Cardiac septum (tissue), 1 donor: Measurements from ENCODE around the gene CR1. TPM values are rescaled to one million over a fixed set of nuclear protein-coding genes. Genes with fewer than 3 reads are reported as not detected.
"Not testable (repeated sequence)": the region's sequence is repeated elsewhere in the genome, so short reads cannot be mapped to it uniquely, and the experiment has no call there.

Experiments used
- DNase-seq: peaks from one replicate; pipeline ENCODE4 v3.0.0-alpha.2; 2020; ENCODE audit warnings: low spot score
- intact Hi-C: fragments of 100-400 bp; cut with DNase I; formaldehyde crosslinking; loops from one replicate; pipeline ENCODE4 v1.14.0; 2022
- total RNA-seq: library from RNA; stranded (reverse); fragmentation: NEBNext Ultra II Directional; extraction: Animal tissue kit (Norgen Biotek cat#: 25700); gene quantifications from one replicate; pipeline ENCODE4 v1.2.1, GENCODE V29; 2021
- donor health status: DM: no; HTN: no; CAD: no.

Gene CR1
- total RNA-seq, 1 donor from 2014 or later = 4.1 TPM

DNA sequence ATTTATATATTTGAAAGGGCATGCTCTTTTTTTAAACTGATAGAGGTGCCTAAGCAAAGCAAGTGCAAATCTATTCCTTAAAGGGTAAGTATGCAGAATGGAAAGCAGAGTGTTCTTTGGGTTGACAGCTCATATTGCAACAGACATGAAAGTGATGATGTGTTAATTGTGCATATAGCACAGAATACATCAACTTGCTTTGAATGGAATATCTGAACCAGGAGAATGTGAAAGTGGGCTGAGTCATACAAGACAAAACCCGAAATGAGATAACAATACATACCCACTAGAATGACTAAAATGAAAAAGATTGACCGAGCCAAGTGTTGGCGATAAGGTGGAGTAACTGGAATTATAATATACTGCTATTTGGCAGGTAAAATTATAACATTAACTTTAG, 4.3 kb downstream of the CR1 start:
- DNase-seq = no peak

DNA sequence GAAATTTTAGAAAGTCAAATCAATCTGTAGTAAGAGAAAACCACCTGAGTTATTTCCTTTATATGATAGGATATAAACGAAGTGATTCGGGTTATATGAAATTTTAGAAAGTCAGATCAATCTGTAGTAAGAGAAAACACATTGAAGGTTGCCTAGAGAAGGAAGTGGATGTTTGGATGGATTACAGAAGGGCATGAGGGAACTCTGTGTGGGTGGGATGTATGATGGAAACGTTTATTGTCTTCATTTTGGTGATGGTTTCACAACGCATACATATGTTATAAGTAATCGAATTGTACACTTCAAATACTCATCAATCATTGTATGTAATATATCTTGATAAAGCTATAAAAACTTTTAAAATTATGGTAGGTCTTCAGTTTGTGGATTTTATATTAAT, 5.1 kb downstream of the CR1 start:
- intact Hi-C loops = no loop called here

More for the DNA sequence above, 4.3 kb downstream of the CR1 start:
- intact Hi-C loops = no loop called here

DNA sequence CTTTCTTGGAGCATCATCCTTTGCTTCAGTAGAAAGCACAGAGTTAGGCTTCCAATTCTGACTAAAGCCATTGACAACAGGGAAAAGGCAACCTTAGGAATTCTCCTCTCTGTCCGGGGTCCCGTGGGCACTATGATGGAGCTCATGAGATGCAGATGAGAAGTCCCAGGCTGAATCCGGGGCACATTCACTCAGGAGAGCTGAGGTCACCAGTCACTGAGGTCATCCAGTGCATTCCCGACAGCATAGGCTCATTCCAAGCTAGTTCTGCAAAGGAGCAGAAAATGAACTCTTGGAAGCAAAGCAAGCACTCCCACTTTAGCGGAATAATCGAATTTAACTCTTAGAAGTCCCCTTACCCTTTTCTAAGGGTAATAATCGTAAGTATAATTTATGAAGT, 6.8 kb downstream of the CR1 start:
- intact Hi-C loops = no loop called here
- DNase-seq = no peak

More for the DNA sequence above, 5.1 kb downstream of the CR1 start:
- DNase-seq = no peak

DNA sequence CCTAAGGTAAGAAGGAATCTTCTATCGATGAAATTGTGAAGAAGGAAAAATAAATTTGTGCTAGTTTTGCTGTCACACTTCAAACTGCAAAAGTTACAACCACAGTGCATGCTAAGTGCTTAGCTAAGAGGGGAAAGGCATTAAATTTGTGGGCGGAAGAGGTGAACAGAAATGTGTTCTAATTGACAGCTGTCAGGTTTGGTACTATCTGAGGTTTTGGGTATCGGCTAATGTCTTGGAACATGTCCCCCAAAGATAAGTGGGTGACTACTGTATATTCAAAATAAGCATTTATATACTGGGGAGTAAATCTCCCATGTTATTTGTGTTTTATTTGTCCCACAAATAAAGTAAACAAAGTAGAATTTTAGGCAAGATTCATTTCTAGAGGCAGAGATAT, 8.0 kb downstream of the CR1 start:
- intact Hi-C loops = no loop called here
- no peak for DNase-seq

DNA sequence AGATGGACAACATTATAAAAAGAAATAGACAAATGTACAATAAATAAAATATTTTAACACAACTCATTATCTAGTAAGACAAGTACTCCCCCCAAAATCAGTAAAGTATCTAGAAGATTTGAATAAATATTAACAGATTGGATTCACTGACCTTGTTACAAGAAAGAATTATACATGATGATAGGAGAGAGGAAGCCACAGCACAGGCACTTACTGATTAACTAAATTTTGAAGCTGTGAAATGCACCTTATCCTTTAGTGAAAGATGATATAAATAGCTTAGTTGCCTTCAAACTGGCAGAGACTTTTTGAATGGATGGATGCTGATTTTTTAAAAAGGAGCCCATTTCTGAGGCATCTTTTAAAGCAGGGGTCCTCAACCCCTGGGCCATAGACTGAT, 8.5 kb downstream of the CR1 start:
- no peak for DNase-seq
- intact Hi-C loops = no loop called here

GRCh38 chr1:207510444-207510843, 14.5 kb downstream of the CR1 start:
- no peak for DNase-seq
- intact Hi-C loops = no loop called here

DNA sequence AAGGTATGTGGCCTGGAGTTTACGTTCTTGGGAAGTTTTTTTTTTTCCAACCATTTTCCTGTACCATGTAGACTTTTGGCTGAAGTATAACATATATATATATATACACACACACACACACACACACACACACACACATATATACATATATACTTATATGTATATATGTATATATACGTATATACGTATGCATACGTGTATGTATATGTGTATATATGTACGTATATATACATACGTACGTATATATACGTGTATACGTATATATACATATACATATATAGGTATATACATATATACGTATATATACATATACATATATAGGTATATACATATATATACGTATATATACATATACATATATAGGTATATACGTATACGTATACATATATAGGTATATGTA, 18.9 kb downstream of the CR1 start:
- intact Hi-C loops = no loop called here
- DNase-seq = no peak

DNA sequence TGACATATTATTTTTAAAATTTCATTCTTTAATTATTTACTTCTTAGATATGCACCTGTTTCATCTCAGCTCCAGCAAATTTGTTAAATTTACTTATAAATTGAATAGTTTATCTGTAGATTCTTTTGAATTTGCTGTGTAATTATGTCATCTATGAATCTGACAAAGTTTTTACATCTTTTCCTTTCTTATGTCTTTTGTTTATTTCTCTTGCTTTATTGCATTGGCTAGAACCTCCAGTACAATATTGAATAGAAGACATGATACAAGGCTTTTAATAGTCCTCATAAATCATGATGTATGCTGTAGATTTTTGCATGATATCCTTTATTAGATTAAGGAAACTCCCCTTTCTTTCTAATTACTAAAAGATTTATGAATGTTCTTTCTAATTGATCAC, 20.8 kb downstream of the CR1 start:
- no peak for DNase-seq
- intact Hi-C loops = no loop called here

- DNase-seq = no peak
- intact Hi-C loops = no loop called here
Observed at GRCh38 chr1:207518608-207519236, 22.8 kb downstream of the CR1 start.

GRCh38 chr1:207519505-207520399, 23.8 kb downstream of the CR1 start:
- intact Hi-C loops = no loop called here
- DNase-seq = no peak

- intact Hi-C loops, DNase-seq: not testable (repeated sequence)
Observed at GRCh38 chr1:207520400-207521345, 24.7 kb downstream of the CR1 start.

DNA sequence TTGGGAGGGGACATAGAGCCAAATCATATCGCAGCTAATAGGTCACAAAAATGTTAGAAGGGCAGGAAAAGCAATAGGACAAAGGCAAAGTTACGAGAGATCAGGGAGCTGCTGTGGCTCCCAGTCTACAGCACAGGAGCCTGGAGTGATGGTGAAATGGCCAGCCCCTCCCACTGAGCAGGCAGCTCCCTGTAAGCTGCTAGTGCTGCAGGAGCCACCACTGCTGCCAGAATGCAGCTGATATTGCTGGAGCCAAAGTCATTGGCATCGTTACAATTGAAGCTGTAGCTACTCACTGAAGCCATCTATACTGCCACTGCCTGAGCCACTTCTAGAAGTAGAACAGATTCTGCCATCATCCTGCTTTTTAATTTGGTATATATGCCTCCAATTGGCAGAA, 29.3 kb downstream of the CR1 start:
- DNase-seq, intact Hi-C loops: not testable (repeated sequence)

GRCh38 chr1:207528401-207528800, 32.4 kb downstream of the CR1 start:
- intact Hi-C loops, DNase-seq: not testable (repeated sequence)

DNA sequence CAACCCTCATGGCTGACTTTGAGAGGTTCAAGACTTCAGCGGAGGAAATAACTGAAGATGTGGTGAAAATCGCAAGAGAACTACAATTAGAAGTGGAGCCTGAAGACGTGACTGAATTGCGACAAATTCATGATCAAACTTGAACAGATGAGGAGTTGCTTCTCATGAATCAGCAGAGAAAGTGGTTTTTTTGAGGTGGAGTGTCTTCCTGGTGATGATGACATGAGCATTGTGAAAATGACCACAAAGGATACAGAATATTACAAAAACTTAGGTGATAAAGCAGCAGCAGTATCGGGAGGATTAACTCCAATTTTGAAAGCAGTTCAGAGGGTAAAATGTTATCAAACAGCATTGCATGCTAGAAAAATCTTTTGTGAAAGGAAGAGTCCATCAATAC, 40.3 kb downstream of the CR1 start:
- intact Hi-C loops, DNase-seq: not testable (repeated sequence)

DNA sequence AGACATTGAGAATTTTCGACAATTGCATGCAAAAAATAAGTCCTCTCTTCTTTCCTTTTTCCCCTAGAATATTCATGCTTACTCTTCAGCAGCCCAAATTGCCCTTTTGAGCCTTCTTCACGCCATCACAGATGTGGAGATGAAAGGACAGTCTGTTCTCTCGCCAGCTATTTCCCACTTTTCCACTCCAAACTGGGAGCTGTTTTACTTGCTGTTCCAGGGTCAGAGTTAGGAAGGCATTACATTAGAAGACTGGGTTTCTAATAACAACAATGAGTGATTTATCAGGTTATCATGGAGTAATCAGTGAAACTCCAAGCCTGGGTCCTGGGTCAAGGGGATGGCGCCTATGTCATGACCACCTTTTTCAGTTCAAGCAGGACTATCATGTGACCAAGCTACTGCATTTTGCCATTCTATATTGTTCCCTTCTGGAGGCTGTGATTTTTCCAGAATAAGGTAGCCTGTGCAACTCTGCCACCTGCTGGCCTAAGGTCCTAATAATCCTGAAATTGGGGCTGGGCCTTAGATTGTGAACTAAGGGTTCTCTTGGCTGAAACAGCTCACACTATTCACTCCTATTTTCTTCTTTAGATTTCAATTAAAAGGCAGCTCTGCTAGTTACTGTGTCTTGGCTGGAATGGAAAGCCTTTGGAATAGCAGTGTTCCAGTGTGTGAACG, 50.9 kb downstream of the CR1 start:
- DNase-seq, intact Hi-C loops: not testable (repeated sequence)

- intact Hi-C loops, DNase-seq: not testable (repeated sequence)
Observed at GRCh38 chr1:207554823-207555222, 58.9 kb downstream of the CR1 start.

DNA sequence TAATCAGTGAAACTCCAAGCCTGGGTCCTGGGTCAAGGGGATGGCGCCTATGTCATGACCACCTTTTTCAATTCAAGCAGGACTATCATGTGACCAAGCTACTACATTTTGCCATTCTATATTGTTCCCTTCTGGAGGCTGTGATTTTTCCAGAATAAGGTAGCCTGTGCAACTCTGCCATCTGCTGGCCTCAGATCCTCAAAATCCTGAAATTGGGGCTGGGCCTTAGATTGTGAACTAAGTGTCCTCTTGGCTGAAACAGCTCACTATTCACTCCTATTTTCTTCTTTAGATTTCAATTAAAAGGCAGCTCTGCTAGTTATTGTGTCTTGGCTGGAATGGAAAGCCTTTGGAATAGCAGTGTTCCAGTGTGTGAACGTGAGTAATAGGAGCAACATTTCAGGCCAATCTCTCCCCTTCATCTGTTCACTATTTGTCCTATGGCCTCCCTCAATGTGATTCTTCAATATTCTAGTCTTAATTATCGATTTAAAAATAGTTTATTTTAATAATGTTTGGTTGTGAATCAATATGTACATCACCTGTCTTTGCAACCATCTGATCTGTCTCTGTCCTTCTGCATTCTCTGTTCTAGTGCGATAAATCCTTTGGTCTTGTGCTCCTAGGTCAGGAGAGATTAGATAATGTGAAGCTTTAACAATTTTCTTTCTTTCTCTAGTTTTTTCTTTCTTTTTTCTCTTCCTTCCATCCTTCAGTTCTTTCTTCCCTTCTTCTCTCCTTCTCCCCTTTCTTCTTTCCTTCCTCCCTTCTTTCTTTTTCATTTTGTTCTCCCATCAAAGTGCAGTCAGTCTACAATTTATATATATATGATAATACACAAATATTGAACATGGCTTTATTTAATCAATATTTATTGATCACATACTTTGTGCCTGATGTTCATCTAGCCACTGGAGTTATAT, 69.8 kb downstream of the CR1 start:
- intact Hi-C loops = no loop called here
- no peak for DNase-seq

DNA sequence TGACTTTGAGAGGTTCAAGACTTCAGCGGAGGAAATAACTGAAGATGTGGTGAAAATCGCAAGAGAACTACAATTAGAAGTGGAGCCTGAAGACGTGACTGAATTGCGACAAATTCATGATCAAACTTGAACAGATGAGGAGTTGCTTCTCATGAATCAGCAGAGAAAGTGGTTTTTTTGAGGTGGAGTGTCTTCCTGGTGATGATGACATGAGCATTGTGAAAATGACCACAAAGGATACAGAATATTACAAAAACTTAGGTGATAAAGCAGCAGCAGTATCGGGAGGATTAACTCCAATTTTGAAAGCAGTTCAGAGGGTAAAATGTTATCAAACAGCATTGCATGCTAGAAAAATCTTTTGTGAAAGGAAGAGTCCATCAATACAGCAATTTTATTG, 76.0 kb downstream of the CR1 start:
- intact Hi-C loops, DNase-seq: not testable (repeated sequence)
